Esophagus muscularis mucosa (tissue), 4 donors: Measurements from ENCODE around the gene GRIK3.

Experiments used
- CTCF ChIP-seq, 3 experiments: fragments of 200-600 bp in 2 of 3; fragments of 450-650 bp in 1 of 3; sonication (generic) in 2 of 3; IDR thresholded peaks; one replicate each; pipeline ENCODE4 v1.5.1; 2017 to 2019; ENCODE audit warnings: antibody characterized with exemption in 3 of 3, mild to moderate bottlenecking in 2 of 3, moderate library complexity in 1 of 3
- EP300 ChIP-seq: sonication (generic); formaldehyde crosslinking; IDR thresholded peaks from one replicate; pipeline ENCODE4 v1.6.1; 2017; ENCODE audit warnings: antibody characterized with exemption
- POLR2A ChIP-seq: fragments of 450-650 bp; IDR thresholded peaks from one replicate; pipeline ENCODE4 v1.6.1; 2017; ENCODE audit warnings: antibody characterized with exemption, moderate library complexity, mild to moderate bottlenecking, low read depth
- POLR2AphosphoS5 ChIP-seq, 2 donors: sonication (generic); formaldehyde crosslinking; IDR thresholded peaks; one replicate each; pipeline ENCODE4 v1.6.1; 2017; ENCODE audit warnings: antibody characterized with exemption in 2 of 2

GRCh38 chr1:36835696-36836095 is 198.6 kb downstream of the GRIK3 start:
- TF ChIP-seq POLR2A (no peak), POLR2AphosphoS5 (IDR thresholded peaks at IDR 0.05) (no peak), CTCF (IDR thresholded peaks at IDR 0.05) (no peak), EP300 (no peak)
